Activated CD4-positive, alpha-beta memory T cell treated with anti-CD3 and anti-CD28 coated beads, Interleukin-2, amount 10 ng/mL, durations not matched to agents 7 days and 5 days (primary cell): Measurements from ENCODE around the gene GSG1L. TPM values are rescaled to one million over a fixed set of nuclear protein-coding genes. Genes with fewer than 3 reads are reported as not detected.

Experiments
- CTCF ChIA-PET: fragments of 350-600 bp; sonication (Branson Sonifier 250); formaldehyde crosslinking; loops from one replicate; lab custom pipeline; 2021; ENCODE audit warnings: antibody characterized with exemption, inconsistent platforms; lab: Charles Lee
- POLR2A ChIA-PET: fragments of 350-600 bp; sonication (Branson Sonifier 250); formaldehyde crosslinking; loops from one replicate; lab custom pipeline; 2021; ENCODE audit warnings: antibody characterized with exemption; lab: Charles Lee
- DNase-seq: peaks from one replicate; pipeline ENCODE4 v3.0.0-alpha.2; 2020
- H3K27ac Mint-ChIP-seq: one replicate; pipeline ENCODE4 v1.8.0; 2021; ENCODE audit warnings: mild to moderate bottlenecking, mixed read lengths
- H3K27me3 Mint-ChIP-seq: one replicate; pipeline ENCODE4 v1.8.0; 2021; ENCODE audit warnings: mixed read lengths
- H3K36me3 Mint-ChIP-seq: one replicate; pipeline ENCODE4 v1.8.0; 2021; ENCODE audit warnings: low read depth, mixed read lengths
- H3K4me1 Mint-ChIP-seq: one replicate; pipeline ENCODE4 v1.8.0; 2021; ENCODE audit warnings: mixed read lengths
- H3K4me3 Mint-ChIP-seq: one replicate; pipeline ENCODE4 v1.8.0; 2021; ENCODE audit warnings: mild to moderate bottlenecking, mixed read lengths
- H3K9me3 Mint-ChIP-seq: one replicate; pipeline ENCODE4 v1.8.0; 2021; ENCODE audit warnings: mixed read lengths
- total RNA-seq, 2 experiments: library from RNA; stranded (reverse); gene quantifications; one replicate each; pipeline ENCODE4 v1.2.3, GENCODE V29; 2021

The GSG1L gene
- total RNA-seq, 2 experiments from 2014 or later: 0.55 TPM; not detected in 1

- ChIA-PET CTCF (no interaction called here), POLR2A (no interaction called here)
- Mint-ChIP-seq H3K27ac (peak overlapping the region; percentile 32), H3K36me3 (no peaks in the 10 kb centered on the region), H3K4me1 (peaks cover 7% of the 10 kb centered on the region), H3K9me3 (no peaks in the 10 kb centered on the region), H3K4me3 (no peak overlapping the region), H3K27me3 (peaks cover 10% of the 10 kb centered on the region)
- DNase-seq: peak; percentile 19
Observed at GRCh38 chr16:27803775-27804549, 259.6 kb downstream of the GSG1L start.

GRCh38 chr16:27802664-27803439, 260.7 kb downstream of the GSG1L start:
- no peak overlapping the region for H3K27ac Mint-ChIP-seq
- no peak overlapping the region for H3K4me3 Mint-ChIP-seq
- ChIA-PET CTCF (no interaction called here), POLR2A (no interaction called here)
- DNase-seq: no peak
- no peaks in the 10 kb centered on the region for H3K36me3 Mint-ChIP-seq
- H3K4me1 Mint-ChIP-seq: peaks cover 7% of the 10 kb centered on the region
- H3K9me3 Mint-ChIP-seq: no peaks in the 10 kb centered on the region
- H3K27me3 Mint-ChIP-seq: peaks cover 10% of the 10 kb centered on the region

- Mint-ChIP-seq H3K27me3 (peaks cover 10% of the 10 kb centered on the region), H3K36me3 (no peaks in the 10 kb centered on the region), H3K9me3 (no peaks in the 10 kb centered on the region), H3K4me3 (no peak overlapping the region), H3K4me1 (peaks cover 7% of the 10 kb centered on the region), H3K27ac (no peak overlapping the region)
- ChIA-PET POLR2A (no interaction called here), CTCF (no interaction called here)
- no peak for DNase-seq
Observed at GRCh38 chr16:27801289-27801945, 262.1 kb downstream of the GSG1L start.

GRCh38 chr16:27800817-27801216, 262.7 kb downstream of the GSG1L start:
- CTCF ChIA-PET: no interaction called here
- Mint-ChIP-seq H3K36me3 (no peaks in the 10 kb centered on the region), H3K4me1 (peaks cover 7% of the 10 kb centered on the region), H3K27me3 (peaks cover 10% of the 10 kb centered on the region), H3K27ac (no peak overlapping the region), H3K9me3 (no peaks in the 10 kb centered on the region), H3K4me3 (no peak overlapping the region)
- POLR2A ChIA-PET: no interaction called here
- DNase-seq: no peak

- POLR2A ChIA-PET: no interaction called here
- Mint-ChIP-seq H3K4me3 (no peak overlapping the region), H3K27me3 (peaks cover 10% of the 10 kb centered on the region), H3K9me3 (no peaks in the 10 kb centered on the region), H3K27ac (no peak overlapping the region), H3K4me1 (peaks cover 7% of the 10 kb centered on the region), H3K36me3 (no peaks in the 10 kb centered on the region)
- no peak for DNase-seq
- CTCF ChIA-PET: no interaction called here
Observed at GRCh38 chr16:27799896-27800295, 263.6 kb downstream of the GSG1L start.

- no peak overlapping the region for H3K27ac Mint-ChIP-seq
- CTCF ChIA-PET: interaction anchor here (0.6 kb wide), 1 partner anchor 1665 kb away, joined by 3 read pairs; no protein-coding TSS in a partner anchor
- no peak for DNase-seq
- H3K27me3 Mint-ChIP-seq: peaks cover 6% of the 10 kb centered on the region
- no peaks in the 10 kb centered on the region for H3K9me3 Mint-ChIP-seq
- no peak overlapping the region for H3K4me3 Mint-ChIP-seq
- no peaks in the 10 kb centered on the region for H3K4me1 Mint-ChIP-seq
- POLR2A ChIA-PET: no interaction called here
- H3K36me3 Mint-ChIP-seq: no peaks in the 10 kb centered on the region
Observed at GRCh38 chr16:27798241-27798640, 265.3 kb downstream of the GSG1L start.

- Mint-ChIP-seq H3K4me3 (no peak overlapping the region), H3K9me3 (no peaks in the 10 kb centered on the region), H3K36me3 (no peaks in the 10 kb centered on the region), H3K27me3 (no peaks in the 10 kb centered on the region), H3K27ac (no peak overlapping the region), H3K4me1 (no peaks in the 10 kb centered on the region)
- peak; percentile 40 for DNase-seq
- CTCF ChIA-PET: no interaction called here
- POLR2A ChIA-PET: no interaction called here
Observed at GRCh38 chr16:27795992-27796614, 267.4 kb downstream of the GSG1L start.

- Mint-ChIP-seq H3K9me3 (no peaks in the 10 kb centered on the region), H3K27ac (no peak overlapping the region), H3K4me1 (no peaks in the 10 kb centered on the region), H3K4me3 (no peak overlapping the region), H3K27me3 (no peaks in the 10 kb centered on the region), H3K36me3 (no peaks in the 10 kb centered on the region)
- DNase-seq: no peak
- CTCF ChIA-PET: no interaction called here
- POLR2A ChIA-PET: no interaction called here
Observed at GRCh38 chr16:27793249-27793622, 270.3 kb downstream of the GSG1L start.

- Mint-ChIP-seq H3K4me1 (no peaks in the 10 kb centered on the region), H3K27me3 (no peaks in the 10 kb centered on the region), H3K36me3 (no peaks in the 10 kb centered on the region), H3K9me3 (no peaks in the 10 kb centered on the region), H3K4me3 (no peak overlapping the region), H3K27ac (no peak overlapping the region)
- no peak for DNase-seq
- ChIA-PET POLR2A (no interaction called here), CTCF (no interaction called here)
Observed at GRCh38 chr16:27792486-27793248, 270.8 kb downstream of the GSG1L start.

GRCh38 chr16:27791404-27791719, 272.2 kb downstream of the GSG1L start:
- Mint-ChIP-seq H3K27me3 (no peaks in the 10 kb centered on the region), H3K27ac (no peak overlapping the region), H3K36me3 (no peaks in the 10 kb centered on the region), H3K4me3 (no peak overlapping the region), H3K4me1 (no peaks in the 10 kb centered on the region), H3K9me3 (no peaks in the 10 kb centered on the region)
- ChIA-PET POLR2A (interaction anchor here (0.6 kb wide), 1 partner anchor 381 kb away, joined by 3 read pairs; no protein-coding TSS in a partner anchor), CTCF (no interaction called here)
- DNase-seq: no peak

- H3K36me3 Mint-ChIP-seq: no peaks in the 10 kb centered on the region
- H3K4me3 Mint-ChIP-seq: no peak overlapping the region
- ChIA-PET POLR2A (interaction anchor here (0.6 kb wide), 1 partner anchor 380 kb away, joined by 3 read pairs; no protein-coding TSS in a partner anchor), CTCF (no interaction called here)
- DNase-seq: no peak
- no peaks in the 10 kb centered on the region for H3K9me3 Mint-ChIP-seq
- no peak overlapping the region for H3K27ac Mint-ChIP-seq
- H3K4me1 Mint-ChIP-seq: no peaks in the 10 kb centered on the region
- H3K27me3 Mint-ChIP-seq: no peaks in the 10 kb centered on the region
Observed at GRCh38 chr16:27790546-27791403, 272.7 kb downstream of the GSG1L start.
